ENCODE results near the gene HDAC9.

Gene HDAC9

DNA sequence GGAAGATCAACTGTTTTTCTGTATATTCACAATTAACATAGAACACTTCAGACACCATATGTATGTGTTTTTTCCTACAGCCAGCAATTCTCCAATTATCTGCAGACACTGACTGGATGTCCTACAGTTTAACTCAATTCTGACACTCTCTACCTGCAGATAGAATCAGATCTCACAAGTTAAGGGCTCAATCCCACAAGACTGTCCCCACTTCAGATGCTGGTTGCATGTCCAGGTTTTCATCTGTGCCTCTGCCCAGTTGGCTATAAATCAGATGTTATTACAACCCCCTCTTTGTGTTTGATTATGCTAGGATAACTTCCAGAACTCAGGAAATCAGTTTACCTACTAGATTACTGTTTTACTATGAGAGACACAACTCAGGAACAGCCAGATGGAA lies 326.0 kb downstream of the HDAC9 start:
- no peak overlapping the region for H3K4me3 ChIP-seq (ENCODE audit: low read depth, low read length)
- ChIA-PET CTCF (no interaction called here), POLR2A (no interaction called here)
- no peak for TF ChIP-seq ZFP69B (tag by site-specific recombination; IDR thresholded peaks at IDR 0.05)
- H3K9me3 ChIP-seq (ENCODE audit: control insufficient read depth, insufficient read depth, low read depth, low read length) = no peaks in the 10 kb centered on the region
- H3K36me3 ChIP-seq (ENCODE audit: control insufficient read depth in 2 of 2, insufficient read depth in 1 of 2, low read length in 2 of 2) = no peaks in the 10 kb centered on the region
- H3K27ac ChIP-seq (ENCODE audit: extremely low read depth, low read depth, low read length) = no peak overlapping the region
- no peaks in the 10 kb centered on the region for H3K4me1 ChIP-seq (ENCODE audit: control insufficient read depth, insufficient read depth, low read length)

DNA sequence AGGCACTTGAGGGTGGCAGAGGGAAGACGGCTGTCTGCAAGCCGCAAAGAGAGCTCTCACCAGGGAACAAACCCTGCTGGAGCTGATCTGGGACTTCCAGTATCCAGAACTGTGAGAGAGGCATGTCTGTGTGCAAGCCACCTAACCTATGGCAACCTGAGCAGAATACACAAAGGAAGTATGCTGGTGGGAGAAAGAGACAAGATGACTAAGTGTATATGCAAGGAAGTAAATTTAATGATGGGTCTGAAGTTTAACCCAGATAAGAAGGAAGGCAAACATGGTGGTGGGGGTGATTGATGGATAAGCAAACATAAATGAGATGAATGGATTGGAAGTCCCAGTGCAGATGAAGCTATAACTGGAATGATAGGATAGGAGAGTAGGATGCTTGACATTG lies 328.6 kb downstream of the HDAC9 start:
- Histone ChIP-seq H3K27ac (ENCODE audit: extremely low read depth, low read depth, low read length) (no peak overlapping the region), H3K4me3 (ENCODE audit: low read depth, low read length) (no peak overlapping the region), H3K36me3 (ENCODE audit: control insufficient read depth in 2 of 2, insufficient read depth in 1 of 2, low read length in 2 of 2) (no peaks in the 10 kb centered on the region), H3K9me3 (ENCODE audit: control insufficient read depth, insufficient read depth, low read depth, low read length) (no peaks in the 10 kb centered on the region), H3K4me1 (ENCODE audit: control insufficient read depth, insufficient read depth, low read length) (peaks cover 9% of the 10 kb centered on the region)
- POLR2A ChIA-PET = no interaction called here
- no peak for TF ChIP-seq ZNF416 (tag by site-specific recombination; IDR thresholded peaks at IDR 0.05)
- no peak for TF ChIP-seq ZNF121 (tag by site-specific recombination; IDR thresholded peaks at IDR 0.05)
- TF ChIP-seq ZNF549 (tag by site-specific recombination; IDR thresholded peaks at IDR 0.05) = no peak
- no peak for TF ChIP-seq ZNF692 (tag by site-specific recombination; IDR thresholded peaks at IDR 0.05)
- no peak for TF ChIP-seq SETDB1 (IDR thresholded peaks at IDR 0.05; ENCODE audit: insufficient read length, low read length)
- CTCF ChIA-PET = no interaction called here

GRCh38 chr7:18828260-18828993 lies 332.9 kb downstream of the HDAC9 start:
- H3K4me1 ChIP-seq (ENCODE audit: control insufficient read depth, insufficient read depth, low read length) = peaks cover 16% of the 10 kb centered on the region
- no peaks in the 10 kb centered on the region for H3K9me3 ChIP-seq (ENCODE audit: control insufficient read depth, insufficient read depth, low read depth, low read length)
- no peak overlapping the region for H3K4me3 ChIP-seq (ENCODE audit: low read depth, low read length)
- H3K36me3 ChIP-seq (ENCODE audit: control insufficient read depth in 2 of 2, insufficient read depth in 1 of 2, low read length in 2 of 2) = no peaks in the 10 kb centered on the region
- POLR2A ChIA-PET = no interaction called here
- CTCF ChIA-PET = no interaction called here
- H3K27ac ChIP-seq (ENCODE audit: extremely low read depth, low read depth, low read length) = no peak overlapping the region
- TF ChIP-seq SCRT2 (tag by site-specific recombination; IDR thresholded peaks at IDR 0.05) = no peak
- TF ChIP-seq ZNF626 (tag by site-specific recombination; IDR thresholded peaks at IDR 0.05) = no peak
- no peak for TF ChIP-seq ZNF585B (tag by site-specific recombination; IDR thresholded peaks at IDR 0.05)
- TF ChIP-seq ZNF341 (tag by site-specific recombination; IDR thresholded peaks at IDR 0.05; ENCODE audit: low read depth) = peak; percentile 34; the same call in 1 of the 2 replicates
- TF ChIP-seq PATZ1 (tag by site-specific recombination; IDR thresholded peaks at IDR 0.05) = no peak
- TF ChIP-seq ZNF791 (tag by site-specific recombination; IDR thresholded peaks at IDR 0.05) = no peak
- TF ChIP-seq ZNF24 (tag by site-specific recombination; IDR thresholded peaks at IDR 0.05) = no peak
- TF ChIP-seq ZBTB17 (tag by site-specific recombination; IDR thresholded peaks at IDR 0.05) = no peak
- peak; percentile 33; the same call in 1 of the 2 replicates for TF ChIP-seq FEZF1 (tag by site-specific recombination; IDR thresholded peaks at IDR 0.05)
- TF ChIP-seq ZNF239 (tag by site-specific recombination; IDR thresholded peaks at IDR 0.05) = no peak
- TF ChIP-seq, protein P1, sequence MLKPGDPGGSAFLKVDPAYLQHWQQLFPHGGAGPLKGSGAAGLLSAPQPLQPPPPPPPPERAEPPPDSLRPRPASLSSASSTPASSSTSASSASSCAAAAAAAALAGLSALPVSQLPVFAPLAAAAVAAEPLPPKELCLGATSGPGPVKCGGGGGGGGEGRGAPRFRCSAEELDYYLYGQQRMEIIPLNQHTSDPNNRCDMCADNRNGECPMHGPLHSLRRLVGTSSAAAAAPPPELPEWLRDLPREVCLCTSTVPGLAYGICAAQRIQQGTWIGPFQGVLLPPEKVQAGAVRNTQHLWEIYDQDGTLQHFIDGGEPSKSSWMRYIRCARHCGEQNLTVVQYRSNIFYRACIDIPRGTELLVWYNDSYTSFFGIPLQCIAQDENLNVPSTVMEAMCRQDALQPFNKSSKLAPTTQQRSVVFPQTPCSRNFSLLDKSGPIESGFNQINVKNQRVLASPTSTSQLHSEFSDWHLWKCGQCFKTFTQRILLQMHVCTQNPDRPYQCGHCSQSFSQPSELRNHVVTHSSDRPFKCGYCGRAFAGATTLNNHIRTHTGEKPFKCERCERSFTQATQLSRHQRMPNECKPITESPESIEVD (tag by site-specific recombination; IDR thresholded peaks at IDR 0.05) = peak; percentile 79
- TF ChIP-seq ZNF335 (tag by site-specific recombination; conservative IDR thresholded peaks at IDR 0.05) = peak; percentile 4; the same call in 1 of the 2 replicates
- TF ChIP-seq ZNF324 (tag by site-specific recombination; IDR thresholded peaks at IDR 0.05) = no peak
- TF ChIP-seq ZNF266 (tag by site-specific recombination; IDR thresholded peaks at IDR 0.05; ENCODE audit: low read depth) = no peak
- no peak for TF ChIP-seq ZNF202 (tag by site-specific recombination; IDR thresholded peaks at IDR 0.05; ENCODE audit: borderline replicate concordance)
- no peak for TF ChIP-seq SP3 (tag by site-specific recombination; IDR thresholded peaks at IDR 0.05)
- TF ChIP-seq GLIS1 (tag by site-specific recombination; IDR thresholded peaks at IDR 0.05) = no peak
- no peak for TF ChIP-seq ZNF2 (tag by site-specific recombination; IDR thresholded peaks at IDR 0.05)
- TF ChIP-seq ZNF18 (tag by site-specific recombination; IDR thresholded peaks at IDR 0.05) = peak; percentile 58; the same call in 1 of the 2 replicates
